Activated CD8-positive, alpha-beta T cell treated with anti-CD3 and anti-CD28 coated beads, Interleukin-2, amount 10 ng/mL, durations not matched to agents 7 days and 5 days (primary cell): ENCODE results near the gene POLA1. TPM values are rescaled to one million over a fixed set of nuclear protein-coding genes. Genes with fewer than 3 reads are reported as not detected.
"Not testable (repeated sequence)": the region's sequence is repeated elsewhere in the genome, so short reads cannot be mapped to it uniquely, and the experiment has no call there.

Experiments
- ATAC-seq: fragments of 150-1000 bp; cut with Tn5 transposase; one replicate; pipeline ENCODE4 v1.10.0; 2021; ENCODE audit warnings: moderate library complexity
- CTCF ChIA-PET: fragments of 350-600 bp; sonication (Branson Sonifier 250); formaldehyde crosslinking; loops from one replicate; lab custom pipeline; 2021; ENCODE audit warnings: antibody characterized with exemption; lab: Charles Lee
- POLR2A ChIA-PET: fragments of 350-600 bp; sonication (Branson Sonifier 250); formaldehyde crosslinking; loops from one replicate; lab custom pipeline; 2021; ENCODE audit warnings: antibody characterized with exemption; lab: Charles Lee
- DNase-seq: peaks from one replicate; pipeline ENCODE4 v3.0.0-alpha.2; 2020
- H3K27ac Mint-ChIP-seq: one replicate; pipeline ENCODE4 v1.8.0; 2021; ENCODE audit warnings: mild to moderate bottlenecking, mixed read lengths
- H3K27me3 Mint-ChIP-seq: one replicate; pipeline ENCODE4 v1.8.0; 2021; ENCODE audit warnings: low read depth, mixed read lengths
- H3K36me3 Mint-ChIP-seq: one replicate; pipeline ENCODE4 v1.8.0; 2021; ENCODE audit warnings: low read depth, mixed read lengths
- H3K4me1 Mint-ChIP-seq: one replicate; pipeline ENCODE4 v1.8.0; 2021; ENCODE audit warnings: low read depth, mixed read lengths
- H3K4me3 Mint-ChIP-seq: one replicate; pipeline ENCODE4 v1.8.0; 2021; ENCODE audit warnings: mild to moderate bottlenecking, mixed read lengths
- H3K9me3 Mint-ChIP-seq: one replicate; pipeline ENCODE4 v1.8.0; 2022; ENCODE audit warnings: mixed read lengths; ENCODE audit not compliant: insufficient read depth
- total RNA-seq, 2 experiments: library from RNA; stranded (reverse); gene quantifications; one replicate each; pipeline ENCODE4 v1.2.3, GENCODE V29; 2021

Gene POLA1
- total RNA-seq, 2 experiments from 2014 or later: 37.0 to 38.2 TPM

GRCh38 chrX:24859211-24859841 is 165.6 kb downstream of the POLA1 start:
- ChIA-PET CTCF (interaction anchor here (1.0 kb wide), 1 partner anchor 21 kb away, joined by 3 read pairs; no protein-coding TSS in a partner anchor), POLR2A (no interaction called here)
- ATAC-seq (no peak), DNase-seq (no peak)
- no peaks in the 10 kb centered on the region for H3K27me3 Mint-ChIP-seq
- H3K4me1 Mint-ChIP-seq: no peaks in the 10 kb centered on the region
- no peak overlapping the region for H3K27ac Mint-ChIP-seq
- peaks cover 27% of the 10 kb centered on the region for H3K36me3 Mint-ChIP-seq
- no peaks in the 10 kb centered on the region for H3K9me3 Mint-ChIP-seq
- H3K4me3 Mint-ChIP-seq: no peak overlapping the region

GRCh38 chrX:24860140-24860539 is 166.4 kb downstream of the POLA1 start:
- CTCF ChIA-PET: interaction anchor here (0.9 to 1.0 kb wide), 2 partner anchors 21 to 22 kb away, joined by 3 to 5 read pairs; no protein-coding TSS in a partner anchor
- Mint-ChIP-seq H3K36me3 (peaks cover 24% of the 10 kb centered on the region), H3K9me3 (no peaks in the 10 kb centered on the region), H3K27ac (no peak overlapping the region), H3K4me1 (no peaks in the 10 kb centered on the region), H3K27me3 (no peaks in the 10 kb centered on the region), H3K4me3 (no peak overlapping the region)
- DNase-seq (no peak), ATAC-seq (no peak)
- POLR2A ChIA-PET: no interaction called here

- Mint-ChIP-seq H3K9me3 (no peaks in the 10 kb centered on the region), H3K4me3 (no peak overlapping the region), H3K27me3 (no peaks in the 10 kb centered on the region), H3K27ac (no peak overlapping the region), H3K4me1 (no peaks in the 10 kb centered on the region), H3K36me3 (peaks cover 21% of the 10 kb centered on the region)
- CTCF ChIA-PET: no interaction called here
- DNase-seq (no peak), ATAC-seq (no peak)
- POLR2A ChIA-PET: no interaction called here
These were observed 168.6 kb downstream of the POLA1 start for GRCh38 chrX:24862343-24862742.

- H3K36me3 Mint-ChIP-seq: peaks cover 20% of the 10 kb centered on the region
- POLR2A ChIA-PET, DNase-seq, H3K4me1 Mint-ChIP-seq, H3K4me3 Mint-ChIP-seq, H3K9me3 Mint-ChIP-seq, H3K27me3 Mint-ChIP-seq, CTCF ChIA-PET, H3K27ac Mint-ChIP-seq, ATAC-seq: not testable (repeated sequence)
These were observed 170.1 kb downstream of the POLA1 start for GRCh38 chrX:24863779-24864178.

- no peak for DNase-seq
- H3K9me3 Mint-ChIP-seq: no peaks in the 10 kb centered on the region
- peaks cover 10% of the 10 kb centered on the region for H3K36me3 Mint-ChIP-seq
These were observed 176.4 kb downstream of the POLA1 start for GRCh38 chrX:24870143-24870542.

GRCh38 chrX:24874604-24875247 is 181.0 kb downstream of the POLA1 start:
- ATAC-seq (no peak), DNase-seq (no peak)
- H3K9me3 Mint-ChIP-seq: no peaks in the 10 kb centered on the region
- H3K4me1 Mint-ChIP-seq: peaks cover 4% of the 10 kb centered on the region
- CTCF ChIA-PET: no interaction called here
- H3K27me3 Mint-ChIP-seq: no peaks in the 10 kb centered on the region
- no peak overlapping the region for H3K27ac Mint-ChIP-seq
- H3K4me3 Mint-ChIP-seq: no peak overlapping the region
- POLR2A ChIA-PET: no interaction called here
- peaks cover 7% of the 10 kb centered on the region for H3K36me3 Mint-ChIP-seq

More at GRCh38 chrX:24870143-24870542, 176.4 kb downstream of the POLA1 start:
- Mint-ChIP-seq H3K27ac (no peak overlapping the region), H3K4me1 (no peaks in the 10 kb centered on the region), H3K27me3 (no peaks in the 10 kb centered on the region), H3K4me3 (no peak overlapping the region)
- ATAC-seq: no peak
- ChIA-PET CTCF (no interaction called here), POLR2A (no interaction called here)

GRCh38 chrX:24876530-24877287 is 183.0 kb downstream of the POLA1 start:
- ChIA-PET CTCF (no interaction called here), POLR2A (no interaction called here)
- Mint-ChIP-seq H3K36me3 (peaks cover 7% of the 10 kb centered on the region), H3K27ac (no peak overlapping the region), H3K9me3 (no peaks in the 10 kb centered on the region), H3K4me1 (peaks cover 4% of the 10 kb centered on the region), H3K4me3 (no peak overlapping the region), H3K27me3 (no peaks in the 10 kb centered on the region)
- ATAC-seq (no peak), DNase-seq (no peak)

GRCh38 chrX:24877288-24877664 is 183.6 kb downstream of the POLA1 start:
- no peak overlapping the region for H3K4me3 Mint-ChIP-seq
- H3K4me1 Mint-ChIP-seq: peaks cover 4% of the 10 kb centered on the region
- H3K9me3 Mint-ChIP-seq: no peaks in the 10 kb centered on the region
- POLR2A ChIA-PET: no interaction called here
- H3K27ac Mint-ChIP-seq: no peak overlapping the region
- H3K36me3 Mint-ChIP-seq: peaks cover 9% of the 10 kb centered on the region
- H3K27me3 Mint-ChIP-seq: no peaks in the 10 kb centered on the region
- CTCF ChIA-PET: no interaction called here
- ATAC-seq (no peak), DNase-seq (no peak)

- no peaks in the 10 kb centered on the region for H3K9me3 Mint-ChIP-seq
- peaks cover 7% of the 10 kb centered on the region for H3K36me3 Mint-ChIP-seq
- H3K4me3 Mint-ChIP-seq: no peak overlapping the region
- no peak overlapping the region for H3K27ac Mint-ChIP-seq
- no peak for ATAC-seq
- DNase-seq: no peak
- CTCF ChIA-PET: no interaction called here
- POLR2A ChIA-PET: no interaction called here
- no peaks in the 10 kb centered on the region for H3K27me3 Mint-ChIP-seq
- peaks cover 4% of the 10 kb centered on the region for H3K4me1 Mint-ChIP-seq
These were observed 184.3 kb downstream of the POLA1 start for GRCh38 chrX:24877854-24878650.

- Mint-ChIP-seq H3K4me1 (peaks cover 4% of the 10 kb centered on the region), H3K9me3 (no peaks in the 10 kb centered on the region), H3K27me3 (no peaks in the 10 kb centered on the region), H3K36me3 (peaks cover 7% of the 10 kb centered on the region), H3K27ac (no peak overlapping the region), H3K4me3 (no peak overlapping the region)
- DNase-seq (no peak), ATAC-seq (no peak)
- POLR2A ChIA-PET: no interaction called here
- CTCF ChIA-PET: no interaction called here
These were observed 186.0 kb downstream of the POLA1 start for GRCh38 chrX:24879679-24880078.

- Mint-ChIP-seq H3K36me3 (peaks cover 10% of the 10 kb centered on the region), H3K27ac (no peak overlapping the region), H3K27me3 (no peaks in the 10 kb centered on the region), H3K4me1 (no peaks in the 10 kb centered on the region), H3K4me3 (no peak overlapping the region), H3K9me3 (no peaks in the 10 kb centered on the region)
- CTCF ChIA-PET: no interaction called here
- ATAC-seq: no peak
- POLR2A ChIA-PET: no interaction called here
- DNase-seq: no peak
These were observed 193.2 kb downstream of the POLA1 start for GRCh38 chrX:24886916-24887315.
